ENCODE measurements around the gene VWA8.

The VWA8 gene

DNA sequence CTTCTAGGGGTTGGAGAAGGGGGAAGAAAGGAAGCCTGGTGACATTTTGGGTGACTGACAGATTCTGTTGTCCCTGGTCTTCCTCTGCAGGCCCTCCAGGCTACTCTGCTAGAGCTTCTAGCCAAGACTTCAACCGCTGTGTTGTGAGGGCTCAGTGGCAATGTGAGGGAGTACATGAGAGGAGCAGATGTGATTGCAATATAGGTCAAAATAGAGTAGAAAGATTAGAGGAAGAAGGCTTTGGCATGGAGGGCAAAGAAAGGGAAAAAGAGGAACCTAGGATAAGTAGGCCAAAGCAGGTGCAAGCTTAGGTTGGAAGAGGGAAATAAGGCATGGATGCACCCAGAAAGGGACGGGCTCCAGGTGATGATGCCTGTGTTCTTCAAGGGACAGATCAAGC is 286.7 kb downstream of the VWA8 start:
- H3K27ac ChIP-seq = no peak overlapping the region
- no peaks in the 10 kb centered on the region for H3K36me3 ChIP-seq
- no peaks in the 10 kb centered on the region for H3K27me3 ChIP-seq (ENCODE audit: insufficient read depth, low read depth, severe bottlenecking)
- no peaks in the 10 kb centered on the region for H3K9me3 ChIP-seq (ENCODE audit: severe bottlenecking)
- TF ChIP-seq, protein P1, sequence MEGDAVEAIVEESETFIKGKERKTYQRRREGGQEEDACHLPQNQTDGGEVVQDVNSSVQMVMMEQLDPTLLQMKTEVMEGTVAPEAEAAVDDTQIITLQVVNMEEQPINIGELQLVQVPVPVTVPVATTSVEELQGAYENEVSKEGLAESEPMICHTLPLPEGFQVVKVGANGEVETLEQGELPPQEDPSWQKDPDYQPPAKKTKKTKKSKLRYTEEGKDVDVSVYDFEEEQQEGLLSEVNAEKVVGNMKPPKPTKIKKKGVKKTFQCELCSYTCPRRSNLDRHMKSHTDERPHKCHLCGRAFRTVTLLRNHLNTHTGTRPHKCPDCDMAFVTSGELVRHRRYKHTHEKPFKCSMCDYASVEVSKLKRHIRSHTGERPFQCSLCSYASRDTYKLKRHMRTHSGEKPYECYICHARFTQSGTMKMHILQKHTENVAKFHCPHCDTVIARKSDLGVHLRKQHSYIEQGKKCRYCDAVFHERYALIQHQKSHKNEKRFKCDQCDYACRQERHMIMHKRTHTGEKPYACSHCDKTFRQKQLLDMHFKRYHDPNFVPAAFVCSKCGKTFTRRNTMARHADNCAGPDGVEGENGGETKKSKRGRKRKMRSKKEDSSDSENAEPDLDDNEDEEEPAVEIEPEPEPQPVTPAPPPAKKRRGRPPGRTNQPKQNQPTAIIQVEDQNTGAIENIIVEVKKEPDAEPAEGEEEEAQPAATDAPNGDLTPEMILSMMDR (IDR thresholded peaks at IDR 0.05; ENCODE audit: low read depth, low read length) = no peak
- no peak for DNase-seq
- no peak overlapping the region for H3K4me3 ChIP-seq (ENCODE audit: low read depth, low read length)

- Histone ChIP-seq H3K9me3 (ENCODE audit: severe bottlenecking) (no peaks in the 10 kb centered on the region), H3K27me3 (ENCODE audit: insufficient read depth, low read depth, severe bottlenecking) (no peaks in the 10 kb centered on the region), H3K36me3 (no peaks in the 10 kb centered on the region), H3K27ac (no peak overlapping the region), H3K4me3 (ENCODE audit: low read depth, low read length) (no peak overlapping the region)
- no peak for DNase-seq
- TF ChIP-seq, protein P1 (IDR thresholded peaks at IDR 0.05; ENCODE audit: low read depth, low read length) = no peak
These were observed 287.3 kb downstream of the VWA8 start for GRCh38 chr13:41673640-41674039.

DNA sequence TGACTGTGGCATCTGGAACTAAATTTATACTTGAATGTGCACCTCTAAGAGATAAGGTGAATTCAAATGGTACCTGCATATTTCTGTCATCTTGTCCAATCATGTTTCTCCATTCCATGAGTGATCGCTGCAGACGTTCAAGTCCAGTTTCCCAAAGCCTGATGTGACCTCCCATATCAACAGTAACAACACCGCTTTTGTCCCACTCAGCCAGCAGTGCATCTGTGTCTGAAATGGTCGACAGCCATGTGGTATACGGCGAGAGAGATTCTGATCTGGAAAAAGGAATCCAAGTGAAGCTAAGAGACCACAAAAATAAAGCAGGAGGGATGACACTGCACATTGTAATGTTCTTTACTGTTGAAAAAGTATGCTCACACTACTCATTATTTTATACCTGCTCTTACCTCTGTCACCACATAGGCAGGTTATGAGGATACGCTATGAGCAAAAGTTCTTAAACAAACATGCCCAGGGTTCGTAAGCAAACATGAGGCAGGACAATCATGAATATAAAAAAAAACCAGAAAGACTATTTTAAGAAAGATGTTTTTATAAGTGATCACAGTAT is 290.0 kb downstream of the VWA8 start:
- TF ChIP-seq, protein P1 (IDR thresholded peaks at IDR 0.05; ENCODE audit: low read depth, low read length) = no peak
- no peak for DNase-seq
- no peak overlapping the region for H3K27ac ChIP-seq
- no peaks in the 10 kb centered on the region for H3K27me3 ChIP-seq (ENCODE audit: insufficient read depth, low read depth, severe bottlenecking)
- no peaks in the 10 kb centered on the region for H3K9me3 ChIP-seq (ENCODE audit: severe bottlenecking)
- no peak overlapping the region for H3K4me3 ChIP-seq (ENCODE audit: low read depth, low read length)
- no peaks in the 10 kb centered on the region for H3K36me3 ChIP-seq

DNA sequence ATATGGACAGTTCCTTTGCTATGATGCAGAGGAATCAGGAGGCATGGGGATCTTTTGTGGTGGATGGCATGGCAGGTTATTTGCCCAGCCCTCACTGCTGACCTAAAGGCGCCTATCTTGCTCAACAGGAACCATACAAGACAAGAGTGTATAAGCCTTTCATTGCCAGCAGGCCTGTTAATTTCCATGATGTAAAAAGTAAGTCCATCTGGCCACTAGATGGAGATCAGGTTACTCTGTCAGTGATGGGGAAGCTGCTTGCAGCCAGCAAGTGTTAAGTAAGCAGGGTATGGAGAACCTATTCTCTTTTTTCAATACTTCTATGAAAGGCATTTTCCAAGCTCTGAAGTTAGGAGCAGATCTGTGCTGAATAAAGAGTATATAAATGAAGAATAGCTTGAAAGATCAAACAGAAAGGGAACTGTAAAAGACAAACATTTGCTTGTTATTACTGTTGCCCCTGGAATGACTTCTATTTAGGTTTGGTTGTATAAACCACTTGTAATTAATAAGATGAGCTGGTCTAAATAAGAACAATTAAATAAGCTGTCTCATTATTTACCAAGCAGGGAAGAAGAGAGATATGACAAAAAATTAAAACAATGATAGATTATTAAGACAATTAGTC is 292.7 kb downstream of the VWA8 start:
- TF ChIP-seq, protein P1 (IDR thresholded peaks at IDR 0.05; ENCODE audit: low read depth, low read length) = peak; percentile 57; the same call in 1 of the 2 replicates
- H3K36me3 ChIP-seq = no peaks in the 10 kb centered on the region
- H3K4me3 ChIP-seq (ENCODE audit: low read depth, low read length) = no peak overlapping the region
- H3K27me3 ChIP-seq (ENCODE audit: insufficient read depth, low read depth, severe bottlenecking) = no peaks in the 10 kb centered on the region
- no peaks in the 10 kb centered on the region for H3K9me3 ChIP-seq (ENCODE audit: severe bottlenecking)
- no peak overlapping the region for H3K27ac ChIP-seq
- DNase-seq = peak; percentile 29

DNA sequence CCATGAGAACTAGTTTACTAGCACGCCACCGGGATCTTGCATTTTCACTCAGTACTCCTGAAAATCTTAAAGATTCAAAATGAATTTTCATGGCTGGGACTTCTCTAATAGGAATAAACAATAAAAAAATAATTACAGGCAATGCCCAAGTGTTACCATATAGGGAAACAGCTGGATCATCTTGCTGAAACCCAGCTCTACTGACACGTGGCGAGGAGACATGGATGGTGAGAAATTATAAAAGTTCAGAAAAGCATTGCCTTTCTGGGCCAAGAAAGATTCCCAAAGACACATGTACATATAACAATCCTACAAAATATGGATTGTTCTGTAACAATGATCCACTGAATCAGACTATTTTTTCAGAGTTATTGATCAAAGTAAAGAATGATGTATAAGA is 294.3 kb downstream of the VWA8 start:
- Histone ChIP-seq H3K36me3 (no peaks in the 10 kb centered on the region), H3K4me3 (ENCODE audit: low read depth, low read length) (no peak overlapping the region), H3K27me3 (ENCODE audit: insufficient read depth, low read depth, severe bottlenecking) (no peaks in the 10 kb centered on the region), H3K9me3 (ENCODE audit: severe bottlenecking) (no peaks in the 10 kb centered on the region), H3K27ac (no peak overlapping the region)
- DNase-seq = no peak
- TF ChIP-seq, protein P1 (IDR thresholded peaks at IDR 0.05; ENCODE audit: low read depth, low read length) = no peak

DNA sequence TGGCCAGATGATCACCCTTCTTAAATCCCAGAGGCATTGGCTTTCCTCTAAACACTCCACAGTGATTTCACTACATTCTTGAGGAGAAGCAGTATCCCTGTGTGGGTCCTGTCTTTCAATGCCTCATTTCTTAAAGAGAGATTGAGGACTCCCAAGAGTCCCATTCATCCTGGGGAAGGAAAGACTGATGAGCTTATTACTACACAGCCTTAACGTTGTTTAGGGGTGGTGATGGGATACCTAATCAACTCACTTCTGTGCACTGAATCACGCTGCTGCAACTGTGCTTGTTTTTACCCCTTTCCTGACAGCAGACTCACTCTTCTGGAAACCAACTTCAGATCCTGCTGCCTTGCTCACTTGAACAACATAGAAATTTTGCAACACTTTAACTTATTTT is 300.5 kb downstream of the VWA8 start:
- H3K36me3 ChIP-seq = no peaks in the 10 kb centered on the region
- TF ChIP-seq, protein P1 (IDR thresholded peaks at IDR 0.05; ENCODE audit: low read depth, low read length) = no peak

More for the DNA sequence above, 300.5 kb downstream of the VWA8 start:
- Histone ChIP-seq H3K4me3 (ENCODE audit: low read depth, low read length) (no peak overlapping the region), H3K9me3 (ENCODE audit: severe bottlenecking) (no peaks in the 10 kb centered on the region), H3K27ac (no peak overlapping the region), H3K27me3 (ENCODE audit: insufficient read depth, low read depth, severe bottlenecking) (no peaks in the 10 kb centered on the region)
- no peak for DNase-seq
